HG03457 (cell line): ENCODE data around the gene DLGAP1.
"Not testable (repeated sequence)": the region's sequence is repeated elsewhere in the genome, so short reads cannot be mapped to it uniquely, and the experiment has no call there.

Experiments
- ATAC-seq: cut with Tn5 transposase; IDR thresholded peaks from one replicate; pipeline ENCODE4 v1.9.1; 2021; ENCODE audit warnings: moderate number of reproducible peaks; ENCODE audit not compliant: unreplicated experiment

The DLGAP1 gene

DNA sequence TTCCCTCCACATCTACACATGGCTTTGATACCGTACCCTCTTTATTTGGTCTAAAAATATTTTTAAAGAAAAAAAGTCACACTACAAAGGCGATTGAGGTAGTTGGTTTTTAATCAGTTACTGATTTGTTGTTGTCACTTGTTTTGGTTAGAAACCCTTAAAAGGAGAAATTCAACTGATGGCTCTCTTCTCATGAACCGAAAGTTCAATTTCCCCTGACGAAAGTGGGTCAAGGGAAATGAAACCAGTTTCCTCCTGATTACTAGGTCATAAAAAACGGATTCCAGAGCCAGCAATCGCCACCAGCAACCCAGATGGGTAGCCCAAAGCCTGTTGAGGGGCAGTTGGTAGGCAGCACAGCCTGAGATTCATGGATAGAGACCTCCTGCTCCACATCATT is 63.2 kb downstream of the DLGAP1 start:
- no peak for ATAC-seq

DNA sequence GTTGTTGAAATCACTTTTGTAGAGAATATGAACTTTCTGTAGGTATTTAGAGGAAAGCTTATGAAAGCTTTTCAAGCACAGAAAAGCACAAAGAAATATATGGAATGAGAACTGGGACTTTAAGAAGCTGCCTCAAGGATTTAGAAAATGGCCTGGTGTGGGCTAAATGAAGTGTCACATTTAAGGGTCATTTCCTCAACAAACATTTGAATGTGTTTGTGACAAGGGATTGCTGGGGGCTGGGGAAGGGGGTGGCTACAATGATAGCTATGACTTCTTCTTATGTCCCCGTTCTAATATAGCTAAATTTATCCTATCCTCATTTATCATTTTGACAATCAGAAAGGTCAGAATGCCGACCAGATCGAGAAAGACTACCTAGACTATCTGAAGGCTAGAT is 69.2 kb downstream of the DLGAP1 start:
- no peak for ATAC-seq

DNA sequence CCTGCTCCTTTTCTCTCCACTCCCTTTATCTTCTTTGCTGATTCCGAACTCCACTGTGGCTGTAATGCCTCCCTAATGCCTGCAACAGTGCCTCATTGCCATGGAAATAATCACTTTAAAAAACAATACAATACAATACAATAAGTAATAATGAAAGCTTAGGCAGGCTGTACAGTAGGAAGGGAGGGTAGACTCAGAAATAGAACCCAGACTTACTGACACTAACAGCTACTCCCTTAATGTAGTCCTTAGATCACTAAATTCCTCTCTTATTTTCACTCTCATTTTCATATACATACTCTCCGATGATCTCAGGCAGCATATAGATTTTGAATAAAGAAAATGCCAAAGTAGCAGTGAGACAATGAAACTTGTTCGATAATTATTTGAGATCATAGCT is 70.2 kb downstream of the DLGAP1 start:
- no peak for ATAC-seq

DNA sequence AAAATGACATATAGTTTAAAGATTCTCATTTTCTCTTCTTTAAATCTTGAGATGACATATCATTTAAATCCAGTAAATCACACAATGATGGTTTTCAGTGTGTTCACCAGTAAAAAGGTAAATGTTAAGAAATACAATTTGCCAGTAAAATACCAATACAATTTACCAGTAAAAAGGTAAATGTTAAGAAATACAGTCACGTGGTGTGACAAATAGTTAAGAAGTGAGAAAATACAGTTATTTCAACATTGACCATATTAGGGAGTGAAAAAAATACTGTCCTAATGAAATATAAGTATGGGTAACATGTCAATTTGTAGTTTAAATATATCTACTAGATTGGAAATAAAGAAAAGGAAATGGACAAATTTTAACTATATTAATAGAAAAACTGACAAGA is 80.5 kb downstream of the DLGAP1 start:
- ATAC-seq: no peak

DNA sequence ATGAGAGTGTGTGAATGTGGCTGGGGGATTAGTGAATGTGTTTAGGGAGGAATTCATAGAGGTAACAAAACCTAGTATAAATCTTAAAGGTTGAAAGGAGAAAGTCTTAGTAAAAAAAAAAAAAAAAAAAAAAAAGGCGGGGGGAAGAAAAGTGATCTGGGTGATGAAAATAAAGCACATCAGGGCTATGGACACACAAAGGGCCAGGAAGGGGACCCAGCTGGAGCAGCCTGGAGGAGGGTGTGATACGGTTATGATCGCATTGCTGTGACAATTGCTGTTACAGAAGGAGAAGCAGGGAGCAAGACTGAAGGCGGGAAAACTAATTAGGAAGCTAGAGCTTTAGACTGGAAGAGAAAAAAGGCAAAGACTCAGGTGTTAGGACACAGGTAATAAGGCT is 85.4 kb downstream of the DLGAP1 start:
- no peak for ATAC-seq

DNA sequence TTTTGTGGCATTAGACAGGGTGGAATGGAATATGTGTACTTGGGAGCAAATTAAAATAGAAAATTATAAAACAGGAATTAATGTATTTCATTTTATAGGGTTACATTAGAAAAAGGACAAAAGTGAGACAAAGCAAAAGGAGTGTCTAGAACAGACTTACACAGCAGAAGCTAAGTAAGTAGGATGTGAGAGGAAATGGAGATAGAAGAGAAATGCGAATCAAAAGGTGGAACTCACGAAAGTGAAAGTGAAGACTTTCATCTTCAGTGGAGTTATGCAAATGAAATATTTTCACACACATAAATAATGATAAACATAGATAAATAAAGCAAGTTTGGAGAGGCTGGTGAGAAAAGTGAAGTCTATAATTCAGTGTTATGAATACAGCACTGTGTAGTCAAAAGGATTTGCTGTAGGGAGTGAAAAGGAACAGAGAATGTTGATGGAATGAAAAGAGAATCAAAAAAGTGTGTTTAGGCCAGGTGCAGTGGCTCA is 94.8 kb downstream of the DLGAP1 start:
- no peak for ATAC-seq

DNA sequence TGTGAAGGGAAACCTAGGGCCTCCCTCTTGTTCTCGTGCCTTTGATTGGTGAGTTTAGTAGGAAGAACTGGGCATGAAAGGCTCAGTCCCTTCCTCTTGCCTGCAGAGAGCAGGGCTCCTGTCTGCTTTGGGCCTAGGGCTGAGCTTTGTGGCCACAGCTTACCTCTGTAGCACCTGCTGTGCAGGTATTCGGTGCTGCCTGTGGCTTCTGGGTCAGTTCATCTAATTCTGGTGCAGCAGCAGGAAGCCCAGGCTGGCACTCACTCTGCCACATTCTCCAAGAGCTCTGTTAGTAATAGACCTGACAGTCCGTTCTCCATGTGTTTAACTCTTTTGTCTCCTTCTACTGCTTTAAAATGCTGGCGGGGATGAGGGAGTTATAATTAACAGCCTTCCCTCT is 96.5 kb downstream of the DLGAP1 start:
- no peak for ATAC-seq

DNA sequence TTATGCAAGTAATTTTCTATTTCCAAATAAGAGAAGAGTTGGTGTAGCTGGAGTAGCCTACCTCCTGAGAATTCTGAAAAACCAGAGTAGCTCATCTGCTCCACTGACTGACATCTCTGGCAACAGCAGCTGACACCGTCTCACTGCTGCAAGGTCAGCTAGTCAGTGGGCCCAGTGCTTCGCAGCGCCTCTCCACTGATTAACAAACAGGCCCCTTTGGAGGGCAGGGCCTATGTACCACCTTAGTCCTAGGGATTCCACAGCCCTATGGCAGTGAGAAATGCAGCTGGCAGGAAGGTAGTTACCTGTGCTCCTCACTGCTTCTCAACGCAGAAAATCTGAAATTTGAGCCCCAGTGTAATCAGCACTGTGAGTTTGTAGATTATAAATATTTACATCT is 97.5 kb downstream of the DLGAP1 start:
- ATAC-seq: no peak

DNA sequence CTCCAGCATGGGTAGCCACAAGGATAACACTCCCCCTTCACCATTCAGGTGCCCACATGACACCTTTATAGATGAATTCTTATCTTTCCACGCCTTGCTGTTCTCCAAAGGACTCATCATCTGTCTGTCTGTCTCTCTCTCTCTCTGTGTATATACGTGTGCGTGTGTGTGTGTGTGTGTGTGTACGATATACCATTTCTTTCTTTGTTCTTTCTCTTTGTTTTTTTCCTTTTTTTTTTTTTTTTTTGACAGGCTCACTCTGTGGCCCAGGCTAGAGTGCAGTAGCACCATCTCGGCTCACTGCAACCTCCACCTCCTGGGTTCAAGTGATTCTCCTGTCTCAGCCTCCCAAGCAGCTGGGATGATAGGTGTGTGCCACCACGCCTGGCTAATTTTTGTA is 98.2 kb downstream of the DLGAP1 start:
- ATAC-seq: no peak

DNA sequence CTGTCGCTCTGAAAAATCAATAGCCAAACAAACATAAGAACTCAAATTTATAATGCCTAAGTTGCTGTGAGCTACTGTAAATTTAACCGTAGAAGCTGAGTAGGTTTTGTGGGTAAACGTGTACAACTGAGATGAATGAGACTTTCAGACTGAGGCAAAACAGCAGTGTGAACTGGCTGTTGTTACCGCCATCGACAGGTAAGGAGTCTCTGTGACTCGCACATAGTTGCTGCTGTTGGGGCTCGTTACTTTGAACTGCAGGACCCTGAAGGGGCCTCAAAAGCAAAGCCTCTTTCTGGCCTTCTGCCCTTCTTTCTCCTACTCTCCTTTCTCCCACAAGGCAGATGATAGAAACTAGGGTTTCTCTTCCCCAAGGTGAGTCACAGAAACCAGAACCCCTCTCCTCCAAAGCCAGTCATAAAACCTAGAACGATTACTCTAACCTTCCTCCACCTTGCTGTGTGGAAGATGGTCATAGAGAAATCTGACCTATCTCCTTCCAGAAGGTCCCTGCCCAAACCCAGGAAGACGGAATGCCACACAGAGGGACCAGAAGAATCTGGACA is 101.2 kb downstream of the DLGAP1 start:
- ATAC-seq: no peak

DNA sequence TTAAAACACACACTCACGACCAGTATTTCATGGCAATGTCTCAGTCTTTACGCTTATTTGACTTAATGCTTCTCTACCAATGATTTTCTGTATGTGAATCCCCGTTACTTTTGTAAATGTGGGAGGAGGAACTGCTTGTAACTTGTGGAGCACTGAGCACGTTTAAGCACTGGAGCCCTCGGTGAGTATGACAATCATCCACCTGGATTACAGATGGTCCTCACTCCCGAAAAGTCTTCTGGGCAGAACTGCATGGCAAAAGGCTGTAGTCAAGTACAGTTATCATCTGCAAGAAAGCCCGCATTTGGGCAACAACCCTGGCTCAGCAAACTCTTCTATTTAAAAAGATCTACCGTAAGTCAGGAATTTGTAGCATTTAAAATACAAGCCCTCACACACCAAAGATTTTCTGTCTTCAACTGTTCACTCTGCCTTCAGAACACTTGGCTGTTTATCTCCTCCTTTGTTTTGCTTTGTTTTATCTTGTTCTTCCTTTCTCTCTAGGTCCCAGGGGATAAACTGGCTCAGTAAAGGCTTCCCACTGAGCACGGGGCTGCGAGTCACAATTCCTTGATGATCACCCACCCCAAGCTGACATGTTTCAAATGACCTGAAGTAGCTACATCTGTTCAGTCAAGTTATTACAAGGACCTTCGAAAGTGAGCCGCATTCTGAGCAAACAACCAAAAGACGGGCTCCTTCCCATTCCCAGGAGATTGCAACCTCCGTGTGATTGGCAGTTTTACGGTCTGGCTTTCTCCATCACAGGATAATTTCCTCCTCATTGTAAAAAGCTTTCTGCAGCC is 102.2 kb downstream of the DLGAP1 start:
- ATAC-seq: no peak

DNA sequence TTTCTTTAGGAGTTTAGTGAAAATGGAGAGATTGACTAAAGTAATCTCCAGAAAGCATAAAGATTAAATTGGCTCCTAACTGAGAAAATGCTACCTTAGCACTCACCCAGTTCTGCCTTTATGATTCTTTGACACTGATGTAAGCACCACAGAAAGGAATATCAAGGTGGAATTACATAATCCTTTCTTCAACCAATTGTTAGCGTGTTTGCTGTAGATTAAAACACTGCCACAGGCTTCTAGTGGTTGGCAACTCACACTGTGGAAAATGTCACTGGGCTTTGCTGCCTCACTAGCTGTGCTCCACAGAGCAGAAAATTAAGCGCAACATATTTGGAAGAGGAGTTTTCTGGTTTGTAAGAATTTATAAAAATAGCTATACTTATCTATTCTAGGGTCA is 104.1 kb downstream of the DLGAP1 start:
- no peak for ATAC-seq

DNA sequence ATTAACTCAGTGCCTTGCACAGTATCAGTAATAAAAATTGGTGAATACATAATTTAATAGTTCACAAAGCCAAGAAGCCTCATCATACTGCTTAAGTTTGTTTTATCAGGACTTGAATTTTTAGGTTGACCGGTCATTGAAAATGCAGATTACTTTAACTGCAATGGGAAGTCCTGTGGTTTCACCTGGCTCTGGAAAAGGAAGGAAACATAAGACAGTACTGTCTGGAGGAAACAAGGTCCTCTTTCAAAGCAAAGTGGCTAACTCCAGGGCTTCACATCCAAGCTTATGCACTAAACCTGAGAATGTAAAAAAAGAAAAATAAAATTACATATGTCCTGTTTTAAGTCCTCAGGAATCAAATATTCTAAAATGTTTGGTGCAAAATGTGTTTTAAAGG is 119.7 kb downstream of the DLGAP1 start:
- ATAC-seq: no peak

DNA sequence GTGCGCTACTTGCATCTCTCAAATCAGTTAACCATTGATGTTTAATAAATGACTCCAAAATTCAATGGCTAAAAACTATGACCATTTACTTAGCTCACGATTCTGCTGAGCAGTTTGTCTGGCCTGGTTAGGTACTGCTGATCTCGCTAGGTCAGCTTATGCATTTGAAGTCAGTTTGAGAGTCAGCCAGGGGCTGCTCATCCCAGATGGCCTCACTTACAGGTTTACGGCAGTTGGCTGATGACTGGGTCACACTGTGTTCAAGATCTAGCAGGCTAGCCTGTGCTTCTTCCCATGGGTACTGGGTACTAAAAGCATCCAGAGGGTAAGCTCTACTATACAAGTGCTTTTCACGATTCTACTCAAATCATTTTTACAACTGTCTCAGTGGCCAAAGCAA is 122.1 kb downstream of the DLGAP1 start:
- no peak for ATAC-seq

DNA sequence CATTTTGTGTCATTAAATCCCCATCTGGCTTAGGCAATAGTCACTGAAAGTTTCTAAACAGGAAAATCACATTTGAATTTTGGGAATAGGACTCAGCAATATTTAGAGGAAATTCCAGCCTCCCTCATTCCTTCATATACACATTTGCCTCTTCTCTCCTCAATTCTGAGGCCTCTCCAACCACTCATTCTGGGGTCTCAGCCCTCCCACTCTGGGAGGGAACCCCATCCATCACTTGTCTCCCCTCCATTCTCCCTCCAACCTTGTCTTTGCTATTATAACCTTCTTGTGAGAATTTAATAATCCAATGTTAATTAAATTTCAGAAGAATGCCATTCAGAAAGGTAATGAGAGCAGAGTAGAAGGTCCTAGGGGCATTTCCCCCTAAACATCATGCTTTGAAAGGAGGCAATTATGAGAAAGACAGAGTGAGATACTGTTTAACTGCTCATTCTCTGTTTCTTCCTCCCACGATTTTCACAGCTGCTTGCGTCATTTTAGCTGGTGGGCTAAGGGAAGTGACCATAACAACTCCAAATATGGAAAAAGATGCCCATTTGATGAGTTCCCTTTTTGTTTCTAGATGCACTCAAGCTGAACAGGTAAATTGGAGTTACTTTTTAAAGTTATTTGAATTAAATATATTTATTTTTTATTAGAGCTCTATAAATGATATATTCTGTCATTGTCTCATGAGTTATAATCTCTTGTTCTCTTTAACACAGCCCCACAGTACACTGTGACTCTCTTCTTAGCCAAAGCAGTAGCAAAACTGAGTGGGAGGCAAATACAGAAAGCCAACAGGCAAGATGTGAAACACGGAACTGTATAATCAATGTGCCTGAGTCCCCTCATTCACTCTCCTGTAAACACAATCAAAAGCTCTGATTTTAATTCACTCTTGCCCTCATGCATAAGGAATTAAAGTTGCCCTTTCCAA is 135.1 kb downstream of the DLGAP1 start:
- ATAC-seq: no peak

DNA sequence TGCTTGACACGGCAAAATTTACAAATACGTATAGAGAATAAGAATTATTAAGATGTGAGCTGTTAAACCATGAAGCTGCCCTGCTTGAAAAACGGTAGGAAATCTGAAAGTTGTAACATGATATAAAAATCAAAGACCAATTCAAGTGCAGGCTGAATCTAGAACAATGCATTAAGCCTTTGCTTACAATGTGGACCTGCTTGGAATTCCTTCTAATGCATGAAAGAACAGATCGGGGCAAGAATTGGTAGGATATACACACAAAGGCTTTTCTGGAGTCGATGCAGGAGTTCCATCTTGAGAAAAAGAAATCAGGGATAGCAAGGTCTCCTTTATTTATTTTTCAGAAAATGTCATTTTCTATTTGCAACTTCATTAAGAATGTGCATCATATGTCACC is 136.8 kb downstream of the DLGAP1 start:
- no peak for ATAC-seq

DNA sequence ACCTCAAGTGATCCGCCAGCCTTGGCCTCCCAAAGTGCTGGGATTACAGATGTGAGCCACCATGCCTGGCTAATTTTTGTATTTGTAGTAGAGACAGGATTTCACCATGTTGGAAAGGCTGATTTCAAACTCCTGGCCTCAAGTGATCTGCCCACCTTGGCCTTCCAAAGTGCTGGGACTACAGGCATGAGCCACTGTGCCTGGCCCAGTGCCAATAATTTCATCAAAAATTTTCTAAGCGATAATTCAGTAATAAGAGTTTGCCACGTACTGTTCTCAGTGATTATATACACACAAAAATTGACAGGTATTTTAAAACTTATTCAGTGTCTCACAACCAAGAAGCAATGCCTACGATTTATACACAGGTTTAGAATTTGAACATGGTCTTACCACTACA is 143.2 kb downstream of the DLGAP1 start:
- not testable (repeated sequence) for ATAC-seq

DNA sequence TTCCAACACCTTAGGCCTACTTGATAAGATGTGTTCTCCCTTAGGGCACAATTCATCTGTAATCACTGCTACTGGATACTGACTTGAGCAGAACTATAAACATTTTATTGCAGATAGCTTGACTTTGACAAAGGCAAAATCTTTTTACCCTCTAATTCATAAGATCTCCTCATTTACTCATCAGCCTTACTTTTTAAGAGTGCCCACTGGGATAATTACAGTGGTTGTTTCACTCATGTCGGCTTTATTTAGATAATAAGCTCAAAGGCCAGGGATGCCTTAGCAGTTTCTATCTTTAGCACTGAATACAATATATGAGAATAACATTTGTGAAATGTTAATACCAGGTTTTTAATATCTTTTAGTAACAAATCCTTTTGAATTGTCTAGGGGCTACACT is 144.0 kb downstream of the DLGAP1 start:
- ATAC-seq: no peak

DNA sequence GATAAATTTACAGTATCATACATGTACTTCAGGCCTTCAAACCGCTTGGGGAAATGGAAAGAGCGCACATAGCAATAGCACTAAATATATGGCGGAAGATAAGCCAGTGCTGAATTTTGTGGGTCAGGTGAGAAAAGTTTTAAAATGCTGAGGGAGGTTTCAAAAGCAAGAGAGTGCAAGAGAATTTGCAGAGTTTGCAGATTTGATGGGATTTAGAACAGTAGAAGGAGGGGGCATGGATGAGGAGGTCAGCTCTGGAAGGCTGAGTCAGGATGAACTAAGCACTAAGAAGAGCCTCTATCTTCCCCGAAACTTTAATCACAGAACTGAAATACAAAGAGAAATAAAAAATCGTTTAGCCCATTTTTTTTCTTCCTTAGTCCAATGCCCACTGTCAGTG is 145.9 kb downstream of the DLGAP1 start:
- no peak for ATAC-seq

DNA sequence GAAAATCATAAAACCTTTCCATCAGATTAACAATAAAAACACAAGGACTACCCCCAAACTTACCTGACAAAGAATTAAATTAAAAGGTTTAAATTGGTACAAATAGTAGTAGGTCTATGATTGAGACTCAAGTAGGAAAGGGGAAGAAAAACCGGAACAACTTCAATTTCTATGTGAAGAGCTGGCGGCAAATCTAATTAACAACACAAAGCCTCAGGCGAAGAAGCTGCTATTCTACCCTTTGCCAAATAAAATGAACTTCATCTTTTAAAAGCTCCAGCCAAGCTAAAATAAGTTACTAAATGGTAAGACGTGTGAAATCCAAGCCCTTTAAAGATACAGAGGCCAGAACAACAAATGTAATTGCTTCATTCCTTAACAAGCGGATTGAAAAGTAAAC is 146.5 kb downstream of the DLGAP1 start:
- no peak for ATAC-seq

DNA sequence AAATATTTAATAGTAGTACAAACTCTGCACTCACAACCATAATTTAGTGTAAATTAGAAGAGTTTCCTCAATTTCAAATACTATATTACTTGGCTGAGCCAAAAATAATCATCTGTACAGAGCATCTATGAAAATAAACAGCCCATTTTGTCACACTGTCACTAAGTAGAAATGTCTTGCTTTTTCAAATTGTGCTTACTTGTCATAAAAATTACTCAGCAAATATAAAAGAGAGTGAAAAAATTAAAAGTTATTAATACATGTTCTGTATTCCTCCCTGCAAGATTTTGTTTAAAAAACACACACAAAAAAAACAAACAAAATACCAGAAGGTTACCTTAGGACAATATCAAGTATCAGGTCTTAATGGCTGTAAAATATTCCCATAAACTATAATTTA is 155.7 kb downstream of the DLGAP1 start:
- ATAC-seq: no peak

DNA sequence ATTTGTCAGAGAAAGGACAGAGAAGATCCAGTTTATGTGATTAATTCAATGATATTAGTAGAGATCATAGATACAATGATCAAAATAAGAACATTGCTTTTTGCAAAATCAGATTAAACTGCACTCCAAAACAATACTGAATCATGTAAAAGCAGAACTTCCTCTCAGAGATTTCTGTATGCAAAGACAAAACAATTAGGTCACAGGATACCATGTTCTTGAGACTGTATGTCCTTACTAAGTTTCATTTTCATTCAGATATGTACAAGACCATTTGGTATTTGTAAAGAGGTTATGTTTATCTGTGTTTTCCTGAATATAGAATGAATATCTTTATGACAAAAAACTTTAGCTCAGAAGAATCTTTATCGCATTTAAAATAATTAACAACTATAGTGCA is 161.8 kb downstream of the DLGAP1 start:
- no peak for ATAC-seq
